ENCODE data around the gene SUCLG2.

The SUCLG2 gene

DNA sequence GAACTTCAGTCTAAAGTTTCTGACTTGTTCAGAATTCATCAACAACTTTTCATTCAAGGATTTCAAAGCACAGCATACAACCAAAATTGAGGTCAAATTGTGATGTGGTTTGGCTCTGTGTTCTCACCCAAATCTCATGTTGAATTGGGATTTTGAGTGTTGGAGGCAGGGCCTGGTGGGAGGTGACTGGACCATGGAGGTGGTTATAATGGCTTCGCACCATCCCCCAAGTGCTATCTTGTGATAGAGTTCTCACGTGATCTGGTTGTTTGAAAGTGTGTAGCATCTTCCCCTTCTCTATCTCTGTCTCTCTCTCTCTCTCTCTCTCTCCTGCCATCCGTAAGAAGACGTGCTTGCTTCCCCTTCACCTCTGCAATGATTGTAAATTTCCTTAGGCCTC lies 19.6 kb upstream of the SUCLG2 start:
- H3K27me3 ChIP-seq (replicated peaks; ENCODE audit: insufficient read depth, low read length) = no peaks in the 10 kb centered on the region

DNA sequence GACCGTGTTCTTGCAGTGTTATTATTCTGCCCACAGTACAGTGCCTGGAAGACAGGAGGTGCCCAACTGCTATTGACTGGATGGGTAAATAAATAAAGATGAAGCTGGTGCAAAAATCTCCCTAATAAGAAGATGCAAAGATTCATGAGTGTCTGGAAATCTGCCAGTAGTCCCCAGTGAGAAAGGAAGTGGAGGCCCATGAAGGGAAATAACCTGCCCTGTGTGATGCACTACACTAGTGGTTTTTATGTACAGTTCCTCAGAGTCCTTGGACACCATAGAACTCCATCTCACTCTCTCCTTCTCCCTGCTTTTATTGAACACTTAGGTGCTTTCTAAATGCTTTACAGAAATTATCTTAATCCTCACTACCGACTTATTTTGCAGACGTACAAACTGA lies 8.3 kb upstream of the SUCLG2 start:
- no peak overlapping the region for H2AFZ ChIP-seq (ENCODE audit: low read length)
- H3K27me3 ChIP-seq (replicated peaks; ENCODE audit: insufficient read depth, low read length) = no peaks in the 10 kb centered on the region
- H4K20me1 ChIP-seq (ENCODE audit: insufficient read depth, low read length) = no peaks in the 10 kb centered on the region
- no peak overlapping the region for H3K27ac ChIP-seq (ENCODE audit: low read length)
- no peaks in the 10 kb centered on the region for H3K9me2 ChIP-seq (replicated peaks; ENCODE audit: insufficient read depth, low read length)
- H3K36me3 ChIP-seq (replicated peaks; ENCODE audit: insufficient read depth, low read length) = no peaks in the 10 kb centered on the region
- no peak overlapping the region for H3K9ac ChIP-seq (ENCODE audit: low read length)
- H3K4me1 ChIP-seq (ENCODE audit: low read length) = no peaks in the 10 kb centered on the region
- DNase-seq = no peak
- no peaks in the 10 kb centered on the region for H3K9me3 ChIP-seq (replicated peaks; ENCODE audit: insufficient read depth, low read length)
- TF ChIP-seq EZH2 (optimal IDR thresholded peaks at IDR 0.05; ENCODE audit: low read depth, low read length) (no peak), EZH2phosphoT487 (IDR thresholded peaks at IDR 0.05; ENCODE audit: low read length) (no peak), CTCF (IDR thresholded peaks at IDR 0.05; ENCODE audit: low read length) (no peak)
- H3K4me2 ChIP-seq (ENCODE audit: low read depth, low read length) = no peak overlapping the region
- no peak overlapping the region for H3K4me3 ChIP-seq (ENCODE audit: low read length)
- no peaks in the 10 kb centered on the region for H3K79me2 ChIP-seq (ENCODE audit: low read length)
- H3F3A ChIP-seq (ENCODE audit: insufficient read depth, low read length) = no peaks in the 10 kb centered on the region

More for the DNA sequence above, 19.6 kb upstream of the SUCLG2 start:
- Histone ChIP-seq H2AFZ (ENCODE audit: low read length) (no peak overlapping the region), H3K9me3 (replicated peaks; ENCODE audit: insufficient read depth, low read length) (no peaks in the 10 kb centered on the region), H3K4me1 (ENCODE audit: low read length) (peaks cover 13% of the 10 kb centered on the region), H3K27ac (ENCODE audit: low read length) (no peak overlapping the region), H4K20me1 (ENCODE audit: insufficient read depth, low read length) (no peaks in the 10 kb centered on the region), H3K4me3 (ENCODE audit: low read length) (no peak overlapping the region), H3F3A (ENCODE audit: insufficient read depth, low read length) (peaks cover 8% of the 10 kb centered on the region), H3K36me3 (replicated peaks; ENCODE audit: insufficient read depth, low read length) (no peaks in the 10 kb centered on the region), H3K9ac (ENCODE audit: low read length) (no peak overlapping the region), H3K4me2 (ENCODE audit: low read depth, low read length) (no peak overlapping the region), H3K79me2 (ENCODE audit: low read length) (no peaks in the 10 kb centered on the region), H3K9me2 (replicated peaks; ENCODE audit: insufficient read depth, low read length) (no peaks in the 10 kb centered on the region)
- TF ChIP-seq EZH2 (optimal IDR thresholded peaks at IDR 0.05; ENCODE audit: low read depth, low read length) (no peak), EZH2phosphoT487 (IDR thresholded peaks at IDR 0.05; ENCODE audit: low read length) (no peak), CTCF (IDR thresholded peaks at IDR 0.05; ENCODE audit: low read length) (no peak)
- no peak for DNase-seq

GRCh38 chr3:67661089-67661488 lies 6.7 kb upstream of the SUCLG2 start:
- H3K9ac ChIP-seq (ENCODE audit: low read length) = no peak overlapping the region
- H4K20me1 ChIP-seq (ENCODE audit: insufficient read depth, low read length) = no peaks in the 10 kb centered on the region
- no peaks in the 10 kb centered on the region for H3K4me1 ChIP-seq (ENCODE audit: low read length)
- H3K4me3 ChIP-seq (ENCODE audit: low read length) = no peak overlapping the region
- no peaks in the 10 kb centered on the region for H3K9me3 ChIP-seq (replicated peaks; ENCODE audit: insufficient read depth, low read length)
- no peaks in the 10 kb centered on the region for H3K36me3 ChIP-seq (replicated peaks; ENCODE audit: insufficient read depth, low read length)
- H3K4me2 ChIP-seq (ENCODE audit: low read depth, low read length) = no peak overlapping the region
- no peak overlapping the region for H2AFZ ChIP-seq (ENCODE audit: low read length)
- H3K27ac ChIP-seq (ENCODE audit: low read length) = no peak overlapping the region
- no peak for DNase-seq
- TF ChIP-seq EZH2phosphoT487 (IDR thresholded peaks at IDR 0.05; ENCODE audit: low read length) = no peak
- TF ChIP-seq CTCF (IDR thresholded peaks at IDR 0.05; ENCODE audit: low read length) = no peak
- TF ChIP-seq EZH2 (optimal IDR thresholded peaks at IDR 0.05; ENCODE audit: low read depth, low read length) = no peak
- no peaks in the 10 kb centered on the region for H3K27me3 ChIP-seq (replicated peaks; ENCODE audit: insufficient read depth, low read length)
- no peaks in the 10 kb centered on the region for H3K9me2 ChIP-seq (replicated peaks; ENCODE audit: insufficient read depth, low read length)
- no peaks in the 10 kb centered on the region for H3F3A ChIP-seq (ENCODE audit: insufficient read depth, low read length)
- H3K79me2 ChIP-seq (ENCODE audit: low read length) = no peaks in the 10 kb centered on the region

Data from MM.1S (cell line).